WTC11 (cell line): ENCODE data around the gene RAMACL. TPM values are rescaled to one million over a fixed set of nuclear protein-coding genes. Genes with fewer than 3 reads are reported as not detected.

Experiments used
- ATAC-seq: fragments of 200-7000 bp; cut with Tn5 transposase; 2 replicates; pipeline ENCODE4 v1.10.0; 2021; ENCODE audit warnings: mild to moderate bottlenecking, moderate library complexity
- CTCF ChIA-PET: fragments of 300-600 bp; sonication (Branson Sonifier 250); formaldehyde crosslinking; loops from one replicate; lab custom pipeline; 2021; ENCODE audit warnings: antibody characterized with exemption; lab: Charles Lee
- POLR2A ChIA-PET: fragments of 350-600 bp; sonication (Branson Sonifier 250); formaldehyde crosslinking; loops from one replicate; lab custom pipeline; 2021; ENCODE audit warnings: antibody characterized with exemption; lab: Charles Lee
- DNase-seq: peaks from one replicate; pipeline ENCODE4 v3.0.0; 2021; ENCODE audit warnings: low spot score
- H3K27ac Mint-ChIP-seq: 2 replicates; pipeline ENCODE4 v1.8.0; 2021; ENCODE audit warnings: mixed read lengths
- H3K27me3 Mint-ChIP-seq: 2 replicates; pipeline ENCODE4 v1.8.0; 2021; ENCODE audit warnings: low read depth, mild to moderate bottlenecking, moderate library complexity, mixed read lengths
- H3K36me3 Mint-ChIP-seq: 2 replicates; pipeline ENCODE4 v1.8.0; 2021; ENCODE audit warnings: mixed read lengths
- H3K4me1 Mint-ChIP-seq: 2 replicates; pipeline ENCODE4 v1.8.0; 2022; ENCODE audit warnings: mixed read lengths
- H3K4me3 Mint-ChIP-seq: 2 replicates; pipeline ENCODE4 v1.8.0; 2021; ENCODE audit warnings: mild to moderate bottlenecking, moderate library complexity, mixed read lengths
- H3K9me3 Mint-ChIP-seq: 2 replicates; pipeline ENCODE4 v1.8.0; 2021; ENCODE audit warnings: mixed read lengths
- GABPB1 ChIP-seq: sonication (generic); formaldehyde crosslinking; IDR thresholded peaks from 2 replicates; pipeline ENCODE4 v1.8.1; 2023; ENCODE audit warnings: mild to moderate bottlenecking, missing genetic modification reagents
- KAT7 ChIP-seq: sonication (generic); formaldehyde crosslinking; IDR thresholded peaks from 2 replicates; pipeline ENCODE4 v1.8.1; 2023; ENCODE audit warnings: missing genetic modification reagents, mild to moderate bottlenecking, borderline replicate concordance
- OVOL2 ChIP-seq: fragments of 250-450 bp; sonication (Bioruptor Pico); IDR thresholded peaks from 2 replicates; pipeline ENCODE4 v1.9.0; 2021; ENCODE audit warnings: mild to moderate bottlenecking, borderline replicate concordance
- RELA ChIP-seq: sonication (generic); formaldehyde crosslinking; IDR thresholded peaks from 2 replicates; pipeline ENCODE4 v1.8.1; 2022; ENCODE audit warnings: missing genetic modification reagents, mild to moderate bottlenecking, borderline replicate concordance
- SMAD4 ChIP-seq: sonication (generic); formaldehyde crosslinking; IDR thresholded peaks from 2 replicates; pipeline ENCODE4 v1.8.0; 2022; ENCODE audit warnings: mild to moderate bottlenecking, missing genetic modification reagents
- total RNA-seq: library from RNA; stranded (reverse); gene quantifications from 3 replicates; pipeline ENCODE4 v1.2.3, GENCODE V29; 2021
- TF ChIP-seq, protein P1 (sequence below): sonication (generic); formaldehyde crosslinking; IDR thresholded peaks from 2 replicates; pipeline ENCODE4 v1.8.1; 2022; ENCODE audit warnings: low read depth, mild to moderate bottlenecking, moderate library complexity, missing genetic modification reagents, borderline replicate concordance
- TF ChIP-seq, protein P2 (sequence below): sonication (generic); formaldehyde crosslinking; IDR thresholded peaks from 2 replicates; pipeline ENCODE4 v1.8.1; 2023; ENCODE audit warnings: mild to moderate bottlenecking, moderate library complexity, missing genetic modification reagents
- TF ChIP-seq, protein P3 (sequence below): sonication (generic); formaldehyde crosslinking; IDR thresholded peaks from 2 replicates; pipeline ENCODE4 v1.8.1; 2022; ENCODE audit warnings: mild to moderate bottlenecking, moderate library complexity, missing genetic modification reagents
- TF ChIP-seq, protein P4 (sequence below): fragments of 250-450 bp; sonication (Bioruptor Pico); IDR thresholded peaks from 2 replicates; pipeline ENCODE4 v1.9.0; 2021; ENCODE audit warnings: mild to moderate bottlenecking
- TF ChIP-seq, protein P5 (sequence below): fragments of 250-450 bp; sonication (Bioruptor Pico); IDR thresholded peaks from 2 replicates; pipeline ENCODE4 v1.9.0; 2021; ENCODE audit warnings: mild to moderate bottlenecking, borderline replicate concordance
- TF ChIP-seq, protein P6 (sequence below): sonication (generic); formaldehyde crosslinking; IDR thresholded peaks from 2 replicates; pipeline ENCODE4 v1.8.0; 2022; ENCODE audit warnings: mild to moderate bottlenecking, missing genetic modification reagents

Gene RAMACL
- total RNA-seq, 1 experiment from 2014 or later, result 0.79 TPM

DNA sequence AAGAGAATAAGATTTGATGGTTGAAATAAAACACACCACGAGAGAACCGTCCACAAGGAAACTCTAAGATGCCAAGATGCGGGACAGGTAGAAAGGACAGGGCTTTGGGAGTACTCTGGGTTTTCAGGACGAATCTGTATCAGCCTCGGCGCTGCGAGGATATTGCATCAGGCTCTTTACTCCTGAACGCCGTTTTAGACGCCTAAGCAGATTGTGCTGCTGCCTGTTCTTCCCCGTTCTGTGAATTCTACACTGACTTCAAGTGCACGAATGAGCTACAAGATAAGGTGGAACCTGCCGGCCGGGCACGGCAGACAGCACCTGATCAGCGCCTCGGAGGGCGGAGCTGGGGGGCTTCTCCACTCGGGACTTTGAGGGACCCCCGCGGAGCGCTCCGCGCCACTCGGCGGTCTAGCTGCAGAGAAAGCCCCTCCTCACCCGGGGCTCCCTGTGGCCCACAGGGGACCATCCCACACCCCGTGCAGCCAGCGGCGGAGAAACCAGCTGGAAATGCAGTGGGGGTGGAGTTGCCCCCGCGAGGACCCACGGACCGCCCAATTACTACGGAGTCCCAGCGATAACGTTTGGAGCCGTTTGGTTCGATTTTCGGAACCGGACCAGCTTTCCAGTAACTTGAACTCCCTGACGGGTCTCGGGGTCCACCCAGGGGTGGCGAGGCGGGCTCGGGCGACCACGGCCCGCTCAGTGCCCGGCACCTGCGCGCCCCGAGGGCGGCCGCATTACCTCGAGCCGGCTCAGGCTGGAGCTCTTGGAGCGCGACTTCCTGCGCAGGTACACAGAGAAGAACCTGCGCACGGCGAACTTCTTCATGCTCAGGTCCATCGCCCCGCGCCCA is 39.9 kb upstream of the RAMACL start:
- H3K4me1 Mint-ChIP-seq, result peaks cover 63% of the 10 kb centered on the region
- ChIA-PET CTCF (interaction anchor here (0.8 to 1.6 kb wide), 4 partner anchors 14 to 187 kb away, joined by 3 to 5 read pairs (median 4); no protein-coding TSS in a partner anchor), POLR2A (interaction anchor here (0.8 to 1.5 kb wide), 6 partner anchors 14 to 111 kb away, joined by 3 to 9 read pairs (median 4); no protein-coding TSS in a partner anchor)
- H3K36me3 Mint-ChIP-seq, result no peaks in the 10 kb centered on the region
- peaks cover 43% of the 10 kb centered on the region for H3K27me3 Mint-ChIP-seq
- no peak overlapping the region for H3K27ac Mint-ChIP-seq
- TF ChIP-seq, protein P1, sequence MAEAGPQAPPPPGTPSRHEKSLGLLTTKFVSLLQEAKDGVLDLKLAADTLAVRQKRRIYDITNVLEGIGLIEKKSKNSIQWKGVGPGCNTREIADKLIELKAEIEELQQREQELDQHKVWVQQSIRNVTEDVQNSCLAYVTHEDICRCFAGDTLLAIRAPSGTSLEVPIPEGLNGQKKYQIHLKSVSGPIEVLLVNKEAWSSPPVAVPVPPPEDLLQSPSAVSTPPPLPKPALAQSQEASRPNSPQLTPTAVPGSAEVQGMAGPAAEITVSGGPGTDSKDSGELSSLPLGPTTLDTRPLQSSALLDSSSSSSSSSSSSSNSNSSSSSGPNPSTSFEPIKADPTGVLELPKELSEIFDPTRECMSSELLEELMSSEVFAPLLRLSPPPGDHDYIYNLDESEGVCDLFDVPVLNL (CRISPR knock-in tag), result peak; percentile 13; the same call in 1 of the 2 replicates
- TF ChIP-seq, protein P2, sequence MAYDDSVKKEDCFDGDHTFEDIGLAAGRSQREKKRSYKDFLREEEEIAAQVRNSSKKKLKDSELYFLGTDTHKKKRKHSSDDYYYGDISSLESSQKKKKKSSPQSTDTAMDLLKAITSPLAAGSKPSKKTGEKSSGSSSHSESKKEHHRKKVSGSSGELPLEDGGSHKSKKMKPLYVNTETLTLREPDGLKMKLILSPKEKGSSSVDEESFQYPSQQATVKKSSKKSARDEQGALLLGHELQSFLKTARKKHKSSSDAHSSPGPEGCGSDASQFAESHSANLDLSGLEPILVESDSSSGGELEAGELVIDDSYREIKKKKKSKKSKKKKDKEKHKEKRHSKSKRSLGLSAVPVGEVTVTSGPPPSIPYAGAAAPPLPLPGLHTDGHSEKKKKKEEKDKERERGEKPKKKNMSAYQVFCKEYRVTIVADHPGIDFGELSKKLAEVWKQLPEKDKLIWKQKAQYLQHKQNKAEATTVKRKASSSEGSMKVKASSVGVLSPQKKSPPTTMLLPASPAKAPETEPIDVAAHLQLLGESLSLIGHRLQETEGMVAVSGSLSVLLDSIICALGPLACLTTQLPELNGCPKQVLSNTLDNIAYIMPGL (CRISPR knock-in tag), result 0 out of 2 replicates have a peak, but pooled peaks have one; percentile 19
- TF ChIP-seq RELA (CRISPR knock-in tag), result peak; percentile 34; the same call in 1 of the 2 replicates
- TF ChIP-seq, protein P3, sequence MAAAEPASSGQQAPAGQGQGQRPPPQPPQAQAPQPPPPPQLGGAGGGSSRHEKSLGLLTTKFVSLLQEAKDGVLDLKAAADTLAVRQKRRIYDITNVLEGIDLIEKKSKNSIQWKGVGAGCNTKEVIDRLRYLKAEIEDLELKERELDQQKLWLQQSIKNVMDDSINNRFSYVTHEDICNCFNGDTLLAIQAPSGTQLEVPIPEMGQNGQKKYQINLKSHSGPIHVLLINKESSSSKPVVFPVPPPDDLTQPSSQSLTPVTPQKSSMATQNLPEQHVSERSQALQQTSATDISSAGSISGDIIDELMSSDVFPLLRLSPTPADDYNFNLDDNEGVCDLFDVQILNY (CRISPR knock-in tag), result no peak
- TF ChIP-seq SMAD4 (CRISPR knock-in tag), result 0 out of 2 replicates have a peak, but pooled peaks have one; percentile 39
- peak; percentile 32; the same call in 1 of the 2 replicates for TF ChIP-seq GABPB1 (CRISPR knock-in tag)
- peak; percentile 65; the same call in 1 of the 2 replicates for TF ChIP-seq KAT7 (CRISPR knock-in tag)
- TF ChIP-seq, protein P4, sequence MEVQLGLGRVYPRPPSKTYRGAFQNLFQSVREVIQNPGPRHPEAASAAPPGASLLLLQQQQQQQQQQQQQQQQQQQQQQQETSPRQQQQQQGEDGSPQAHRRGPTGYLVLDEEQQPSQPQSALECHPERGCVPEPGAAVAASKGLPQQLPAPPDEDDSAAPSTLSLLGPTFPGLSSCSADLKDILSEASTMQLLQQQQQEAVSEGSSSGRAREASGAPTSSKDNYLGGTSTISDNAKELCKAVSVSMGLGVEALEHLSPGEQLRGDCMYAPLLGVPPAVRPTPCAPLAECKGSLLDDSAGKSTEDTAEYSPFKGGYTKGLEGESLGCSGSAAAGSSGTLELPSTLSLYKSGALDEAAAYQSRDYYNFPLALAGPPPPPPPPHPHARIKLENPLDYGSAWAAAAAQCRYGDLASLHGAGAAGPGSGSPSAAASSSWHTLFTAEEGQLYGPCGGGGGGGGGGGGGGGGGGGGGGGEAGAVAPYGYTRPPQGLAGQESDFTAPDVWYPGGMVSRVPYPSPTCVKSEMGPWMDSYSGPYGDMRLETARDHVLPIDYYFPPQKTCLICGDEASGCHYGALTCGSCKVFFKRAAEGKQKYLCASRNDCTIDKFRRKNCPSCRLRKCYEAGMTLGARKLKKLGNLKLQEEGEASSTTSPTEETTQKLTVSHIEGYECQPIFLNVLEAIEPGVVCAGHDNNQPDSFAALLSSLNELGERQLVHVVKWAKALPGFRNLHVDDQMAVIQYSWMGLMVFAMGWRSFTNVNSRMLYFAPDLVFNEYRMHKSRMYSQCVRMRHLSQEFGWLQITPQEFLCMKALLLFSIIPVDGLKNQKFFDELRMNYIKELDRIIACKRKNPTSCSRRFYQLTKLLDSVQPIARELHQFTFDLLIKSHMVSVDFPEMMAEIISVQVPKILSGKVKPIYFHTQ, result no peak
- TF ChIP-seq, protein P5, sequence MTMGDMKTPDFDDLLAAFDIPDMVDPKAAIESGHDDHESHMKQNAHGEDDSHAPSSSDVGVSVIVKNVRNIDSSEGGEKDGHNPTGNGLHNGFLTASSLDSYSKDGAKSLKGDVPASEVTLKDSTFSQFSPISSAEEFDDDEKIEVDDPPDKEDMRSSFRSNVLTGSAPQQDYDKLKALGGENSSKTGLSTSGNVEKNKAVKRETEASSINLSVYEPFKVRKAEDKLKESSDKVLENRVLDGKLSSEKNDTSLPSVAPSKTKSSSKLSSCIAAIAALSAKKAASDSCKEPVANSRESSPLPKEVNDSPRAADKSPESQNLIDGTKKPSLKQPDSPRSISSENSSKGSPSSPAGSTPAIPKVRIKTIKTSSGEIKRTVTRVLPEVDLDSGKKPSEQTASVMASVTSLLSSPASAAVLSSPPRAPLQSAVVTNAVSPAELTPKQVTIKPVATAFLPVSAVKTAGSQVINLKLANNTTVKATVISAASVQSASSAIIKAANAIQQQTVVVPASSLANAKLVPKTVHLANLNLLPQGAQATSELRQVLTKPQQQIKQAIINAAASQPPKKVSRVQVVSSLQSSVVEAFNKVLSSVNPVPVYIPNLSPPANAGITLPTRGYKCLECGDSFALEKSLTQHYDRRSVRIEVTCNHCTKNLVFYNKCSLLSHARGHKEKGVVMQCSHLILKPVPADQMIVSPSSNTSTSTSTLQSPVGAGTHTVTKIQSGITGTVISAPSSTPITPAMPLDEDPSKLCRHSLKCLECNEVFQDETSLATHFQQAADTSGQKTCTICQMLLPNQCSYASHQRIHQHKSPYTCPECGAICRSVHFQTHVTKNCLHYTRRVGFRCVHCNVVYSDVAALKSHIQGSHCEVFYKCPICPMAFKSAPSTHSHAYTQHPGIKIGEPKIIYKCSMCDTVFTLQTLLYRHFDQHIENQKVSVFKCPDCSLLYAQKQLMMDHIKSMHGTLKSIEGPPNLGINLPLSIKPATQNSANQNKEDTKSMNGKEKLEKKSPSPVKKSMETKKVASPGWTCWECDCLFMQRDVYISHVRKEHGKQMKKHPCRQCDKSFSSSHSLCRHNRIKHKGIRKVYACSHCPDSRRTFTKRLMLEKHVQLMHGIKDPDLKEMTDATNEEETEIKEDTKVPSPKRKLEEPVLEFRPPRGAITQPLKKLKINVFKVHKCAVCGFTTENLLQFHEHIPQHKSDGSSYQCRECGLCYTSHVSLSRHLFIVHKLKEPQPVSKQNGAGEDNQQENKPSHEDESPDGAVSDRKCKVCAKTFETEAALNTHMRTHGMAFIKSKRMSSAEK (CRISPR knock-in tag), result no peak
- TF ChIP-seq OVOL2 (CRISPR knock-in tag), result no peak
- TF ChIP-seq, protein P6, sequence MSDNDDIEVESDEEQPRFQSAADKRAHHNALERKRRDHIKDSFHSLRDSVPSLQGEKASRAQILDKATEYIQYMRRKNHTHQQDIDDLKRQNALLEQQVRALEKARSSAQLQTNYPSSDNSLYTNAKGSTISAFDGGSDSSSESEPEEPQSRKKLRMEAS (CRISPR knock-in tag), result peak; percentile 60; the same call in 1 of the 2 replicates
- peak overlapping the region; percentile 77 for H3K4me3 Mint-ChIP-seq
- no peaks in the 10 kb centered on the region for H3K9me3 Mint-ChIP-seq
- DNase-seq (peak; percentile 61), ATAC-seq (peak; percentile 22)
